Endothelial cell (in vitro differentiated cells): Measurements from ENCODE around the gene TRAF3. TPM values are rescaled to one million over a fixed set of nuclear protein-coding genes. Genes with fewer than 3 reads are reported as not detected.

ENCODE experiments used
- DNase-seq: peaks from one replicate; pipeline ENCODE4 v3.0.0; 2021; ENCODE audit warnings: low spot score
- H3K27ac Mint-ChIP-seq: one replicate; pipeline ENCODE4 v1.8.0; 2021; ENCODE audit warnings: mixed read lengths, inconsistent platforms; ENCODE audit not compliant: unreplicated experiment
- H3K27me3 Mint-ChIP-seq: one replicate; pipeline ENCODE4 v1.8.0; 2021; ENCODE audit warnings: mild to moderate bottlenecking, moderate library complexity, mixed read lengths, inconsistent platforms; ENCODE audit not compliant: unreplicated experiment
- H3K36me3 Mint-ChIP-seq: one replicate; pipeline ENCODE4 v1.8.0; 2021; ENCODE audit warnings: mild to moderate bottlenecking, low read depth, mixed read lengths, inconsistent platforms; ENCODE audit not compliant: unreplicated experiment
- H3K4me1 Mint-ChIP-seq: one replicate; pipeline ENCODE4 v1.8.0; 2021; ENCODE audit warnings: mild to moderate bottlenecking, mixed read lengths, inconsistent platforms; ENCODE audit not compliant: unreplicated experiment
- H3K4me3 Mint-ChIP-seq: one replicate; pipeline ENCODE4 v1.8.0; 2021; ENCODE audit warnings: mild to moderate bottlenecking, mixed read lengths, inconsistent platforms; ENCODE audit not compliant: unreplicated experiment
- H3K9me3 Mint-ChIP-seq: one replicate; pipeline ENCODE4 v1.8.0; 2021; ENCODE audit warnings: mixed read lengths, inconsistent platforms; ENCODE audit not compliant: unreplicated experiment
- CTCF ChIP-seq: fragments of 200-600 bp; sonication (generic); IDR thresholded peaks from one replicate; pipeline ENCODE4 v1.5.0; 2021; ENCODE audit warnings: antibody characterized with exemption; ENCODE audit not compliant: unreplicated experiment
- total RNA-seq: library from RNA; stranded (reverse); fragmentation: NEBNext Ultra II Directional; extraction: Animal tissue kit (Norgen Biotek cat#: 25700); gene quantifications from one replicate; pipeline ENCODE4 v1.2.1, GENCODE V29; 2021; ENCODE audit not compliant: unreplicated experiment

The TRAF3 gene
- total RNA-seq, 1 donor from 2014 or later: 9.7 TPM

GRCh38 chr14:102768223-102769048 lies 8.8 kb upstream of the TRAF3 start:
- no peak for TF ChIP-seq CTCF
- no peak for DNase-seq
- H3K4me1 Mint-ChIP-seq: peaks cover 16% of the 10 kb centered on the region
- no peak overlapping the region for H3K4me3 Mint-ChIP-seq
- H3K9me3 Mint-ChIP-seq: no peaks in the 10 kb centered on the region
- peaks cover 5% of the 10 kb centered on the region for H3K36me3 Mint-ChIP-seq
- peaks cover 12% of the 10 kb centered on the region for H3K27me3 Mint-ChIP-seq
- no peak overlapping the region for H3K27ac Mint-ChIP-seq

GRCh38 chr14:102769049-102769327 lies 8.3 kb upstream of the TRAF3 start:
- H3K27ac Mint-ChIP-seq: no peak overlapping the region
- H3K36me3 Mint-ChIP-seq: peaks cover 5% of the 10 kb centered on the region
- H3K4me1 Mint-ChIP-seq: peaks cover 18% of the 10 kb centered on the region
- no peak overlapping the region for H3K4me3 Mint-ChIP-seq
- no peak for TF ChIP-seq CTCF
- H3K9me3 Mint-ChIP-seq: no peaks in the 10 kb centered on the region
- H3K27me3 Mint-ChIP-seq: peaks cover 8% of the 10 kb centered on the region
- no peak for DNase-seq

- no peak for DNase-seq
- H3K4me1 Mint-ChIP-seq: peaks cover 18% of the 10 kb centered on the region
- peaks cover 8% of the 10 kb centered on the region for H3K27me3 Mint-ChIP-seq
- no peaks in the 10 kb centered on the region for H3K9me3 Mint-ChIP-seq
- H3K4me3 Mint-ChIP-seq: no peak overlapping the region
- no peak overlapping the region for H3K27ac Mint-ChIP-seq
- peaks cover 5% of the 10 kb centered on the region for H3K36me3 Mint-ChIP-seq
- no peak for TF ChIP-seq CTCF
Measured at GRCh38 chr14:102770147-102771123, 6.8 kb upstream of the TRAF3 start.

- Mint-ChIP-seq H3K9me3 (no peaks in the 10 kb centered on the region), H3K36me3 (peaks cover 5% of the 10 kb centered on the region), H3K4me3 (no peak overlapping the region), H3K4me1 (peaks cover 18% of the 10 kb centered on the region), H3K27ac (no peak overlapping the region), H3K27me3 (peaks cover 11% of the 10 kb centered on the region)
- DNase-seq: no peak
- no peak for TF ChIP-seq CTCF
Measured at GRCh38 chr14:102771144-102771543, 6.1 kb upstream of the TRAF3 start.
